NCI-H2107 treated with DMSO at 0.1 percent for 48 hours (cell line): Measurements from ENCODE around the gene TRIM9.

Experiments
- DNase-seq: peaks from one replicate; lab custom pipeline; 2025; ENCODE audit not compliant: unreplicated experiment; lab: John Stamatoyannopoulos, UW

The TRIM9 gene

DNA sequence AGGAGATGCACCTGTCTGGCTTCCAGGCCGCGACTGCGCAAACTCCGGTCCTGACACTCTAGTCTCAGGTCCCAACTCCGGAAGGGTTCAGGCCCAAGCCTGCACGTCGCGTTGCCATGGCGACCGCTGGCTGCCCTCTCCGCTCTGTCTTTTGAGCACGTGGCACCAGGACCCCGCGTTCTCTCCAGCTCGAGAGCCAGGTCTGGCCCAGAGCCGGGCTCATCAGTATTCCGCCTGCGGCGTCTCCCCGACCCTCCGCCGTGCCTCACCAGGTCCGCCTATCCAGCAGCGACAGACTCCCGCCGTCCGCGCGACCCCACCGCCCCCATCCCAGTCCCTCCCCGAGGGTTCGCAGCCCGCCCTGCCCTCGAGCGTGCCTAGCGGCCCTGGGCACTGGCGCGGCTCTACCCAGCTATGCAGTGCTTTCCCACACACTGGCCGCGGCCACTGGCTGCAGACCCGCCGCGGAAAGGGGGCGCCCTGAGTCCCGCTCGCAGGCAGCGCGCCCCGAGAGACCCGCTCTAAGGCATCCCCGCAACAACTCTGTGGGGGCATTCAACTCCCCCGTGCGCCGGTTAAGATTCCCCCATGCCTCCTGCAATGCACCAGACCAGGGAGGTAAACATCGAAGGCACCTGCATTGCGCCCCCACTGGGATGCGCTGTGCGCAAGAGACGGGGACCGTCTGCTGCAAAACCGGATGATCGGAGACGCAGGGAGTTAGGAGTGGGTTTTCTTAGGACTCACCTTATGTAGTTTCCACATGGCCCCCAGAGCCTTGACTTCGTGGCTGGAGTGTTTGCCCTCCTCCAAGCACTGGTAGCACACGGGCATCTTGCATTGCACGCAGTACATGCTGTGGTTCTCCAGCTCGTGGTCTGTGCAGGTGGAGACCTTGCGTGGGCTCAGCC lies 1.3 kb downstream of the TRIM9 start:
- DNase-seq, result peak; percentile 83

DNA sequence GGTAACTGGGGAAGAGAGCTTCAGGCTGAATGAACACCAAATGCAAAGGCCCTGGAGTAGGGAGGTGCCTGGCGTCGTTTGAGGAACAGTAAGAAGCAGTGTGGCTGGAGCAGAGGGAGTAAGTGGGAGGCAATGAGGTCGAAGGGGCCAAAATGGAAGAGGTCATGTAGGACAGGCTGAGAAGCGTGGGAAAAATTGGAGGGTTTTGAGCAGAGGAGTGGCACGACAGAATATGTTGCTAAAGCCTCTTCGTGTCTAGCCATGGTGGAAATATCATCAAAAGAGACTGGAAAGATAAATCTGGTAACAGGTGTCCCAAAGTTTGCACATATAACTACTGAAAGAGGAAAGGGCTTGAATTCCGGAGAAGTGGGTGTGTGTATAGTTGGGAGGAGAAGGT lies 1.9 kb downstream of the TRIM9 start:
- no peak for DNase-seq

DNA sequence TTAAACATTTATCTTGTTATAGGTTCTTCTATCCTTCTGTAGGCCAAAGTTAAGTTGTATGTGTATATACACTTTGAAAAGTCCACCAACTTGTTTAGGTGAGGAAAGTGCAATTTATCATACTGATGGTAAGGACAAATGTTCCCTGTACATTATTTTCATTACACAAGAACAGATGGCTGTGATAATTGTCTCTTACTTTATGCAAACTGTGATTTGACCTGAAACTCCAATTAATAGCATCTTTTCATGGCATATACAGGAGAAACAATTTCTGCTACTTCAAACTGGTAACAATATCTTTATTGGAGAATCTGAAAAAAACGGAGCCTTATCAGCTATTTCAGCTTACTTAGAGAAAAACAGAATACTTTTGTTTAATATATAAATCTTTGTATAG lies 5.6 kb downstream of the TRIM9 start:
- no peak for DNase-seq

DNA sequence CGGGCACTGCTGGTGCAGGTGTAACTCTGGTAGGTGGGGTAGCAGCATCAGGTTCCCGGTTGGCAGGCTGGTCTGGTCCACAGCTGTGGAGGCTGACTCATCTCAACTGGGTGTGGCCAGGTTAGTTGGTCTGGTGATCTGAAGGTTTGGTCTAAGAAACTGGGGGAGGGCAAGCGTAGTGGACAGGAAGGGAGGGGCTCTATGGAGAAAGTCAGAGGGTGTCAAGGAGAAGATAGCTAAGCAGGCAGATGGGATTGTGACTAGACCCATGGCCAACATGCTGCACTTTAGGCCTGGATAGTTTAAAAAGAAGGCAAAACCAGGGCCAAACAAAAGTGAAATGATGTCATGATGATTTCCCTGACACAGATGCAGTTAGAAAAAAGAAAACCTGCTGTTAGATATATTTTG lies 7.9 kb downstream of the TRIM9 start:
- DNase-seq, result no peak

DNA sequence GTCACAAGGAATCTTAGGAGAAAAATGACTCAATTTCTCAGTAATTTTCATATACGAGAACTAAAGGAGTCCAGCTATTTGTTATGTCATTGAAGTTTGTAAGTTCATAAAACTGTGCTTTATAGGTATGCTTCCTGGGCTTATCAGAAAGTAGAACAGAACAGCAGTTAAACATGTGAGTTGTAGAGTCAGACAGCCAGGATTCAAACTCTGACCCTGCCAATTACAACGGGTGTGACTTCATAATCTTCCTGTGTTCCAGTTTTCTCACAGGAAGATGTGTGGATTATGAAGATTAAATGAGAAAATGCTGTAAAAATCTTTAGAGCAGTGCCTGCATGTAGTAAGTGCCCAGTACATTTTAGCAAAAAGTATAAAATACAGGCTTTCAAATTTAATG lies 8.9 kb downstream of the TRIM9 start:
- no peak for DNase-seq

DNA sequence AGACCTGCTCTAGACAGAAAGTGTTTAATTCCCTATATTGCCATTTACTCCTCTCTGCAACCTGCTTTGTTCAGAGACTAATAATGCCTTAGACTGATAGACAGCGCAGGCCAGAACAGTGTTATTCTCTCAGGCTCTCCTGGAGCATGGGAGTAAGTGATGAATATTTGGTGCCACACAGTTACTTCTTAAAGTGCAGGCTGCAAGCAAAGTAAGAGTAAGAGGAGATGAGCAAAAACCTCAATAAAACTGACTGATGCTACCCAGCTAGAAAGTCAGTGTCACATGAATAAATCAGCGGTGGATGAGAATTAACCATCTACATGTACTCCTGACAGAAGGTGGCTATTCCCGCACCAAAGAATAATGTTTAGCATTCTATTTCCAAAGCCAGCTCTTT lies 9.9 kb downstream of the TRIM9 start:
- DNase-seq, result no peak

DNA sequence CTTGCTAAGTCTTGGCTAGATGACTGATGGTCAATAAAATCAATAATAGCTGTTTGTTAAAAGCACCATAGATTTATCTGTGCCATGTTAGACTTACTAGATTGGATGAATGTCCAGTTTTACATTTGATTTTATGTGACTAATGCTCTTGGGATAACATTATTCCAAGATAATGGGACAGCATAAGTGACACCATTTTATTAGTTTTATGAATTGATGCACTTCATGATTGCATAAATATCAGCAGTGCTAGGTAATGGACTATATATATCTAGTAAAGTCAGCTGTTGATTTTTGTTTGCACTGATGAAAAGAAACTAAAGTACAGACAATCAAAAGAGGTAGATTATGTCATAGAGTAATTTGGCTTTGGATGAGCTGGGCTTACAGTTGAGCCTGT lies 10.4 kb downstream of the TRIM9 start:
- DNase-seq, result no peak

DNA sequence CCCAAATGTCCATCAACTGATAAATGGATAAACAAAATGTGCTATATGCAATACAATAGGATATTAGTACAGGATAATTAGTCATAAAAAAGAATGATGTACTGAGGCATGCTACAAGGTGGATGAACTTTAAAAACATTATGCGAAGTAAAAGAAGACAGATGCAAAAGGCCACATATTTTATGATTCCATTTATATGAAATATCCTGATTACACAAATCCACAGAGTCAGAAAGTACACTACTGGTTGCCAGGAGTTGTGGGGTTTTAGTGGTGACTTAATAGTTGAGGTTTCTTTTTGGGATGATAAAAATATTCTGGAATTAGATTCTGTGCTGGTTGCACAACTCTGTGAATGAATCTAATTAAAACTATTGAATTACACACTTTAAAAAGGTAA lies 12.6 kb downstream of the TRIM9 start:
- DNase-seq, result no peak

DNA sequence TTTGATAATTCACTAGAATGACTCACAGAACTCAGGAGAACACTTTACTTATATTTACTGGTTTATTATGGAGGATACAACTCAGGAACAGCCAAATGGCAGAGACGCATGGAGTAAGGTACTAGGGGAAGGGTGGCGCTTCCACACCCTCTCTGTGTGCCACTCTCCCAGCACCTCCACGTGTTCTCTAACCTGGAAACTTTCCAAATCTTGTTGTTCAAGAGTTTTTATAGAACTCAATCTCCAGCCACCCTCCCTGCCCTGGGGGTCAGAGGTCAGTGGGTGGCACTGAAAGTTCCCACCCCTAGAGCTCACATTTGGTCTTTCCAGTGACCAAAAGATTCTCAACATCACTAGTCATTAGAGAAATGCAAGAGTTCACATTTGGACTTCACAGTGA lies 13.2 kb downstream of the TRIM9 start:
- DNase-seq, result no peak

DNA sequence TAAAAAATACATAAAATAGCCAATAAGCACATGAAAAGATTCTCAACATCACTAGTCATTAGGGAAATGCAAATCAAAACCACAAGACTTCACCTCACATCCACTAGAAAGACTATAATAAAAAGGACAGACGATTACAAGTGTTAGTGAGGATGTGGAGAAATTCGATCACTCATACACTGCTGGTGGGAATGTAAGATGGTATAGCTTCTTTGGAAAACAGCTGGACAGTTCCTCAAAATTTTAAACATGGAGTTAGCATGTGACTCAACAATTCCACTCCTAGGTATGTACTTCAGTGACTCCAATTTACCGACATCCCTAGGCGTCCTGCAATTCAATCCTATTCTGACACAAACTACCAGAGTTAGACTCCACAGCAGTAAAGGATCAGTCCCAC lies 13.7 kb downstream of the TRIM9 start:
- no peak for DNase-seq

DNA sequence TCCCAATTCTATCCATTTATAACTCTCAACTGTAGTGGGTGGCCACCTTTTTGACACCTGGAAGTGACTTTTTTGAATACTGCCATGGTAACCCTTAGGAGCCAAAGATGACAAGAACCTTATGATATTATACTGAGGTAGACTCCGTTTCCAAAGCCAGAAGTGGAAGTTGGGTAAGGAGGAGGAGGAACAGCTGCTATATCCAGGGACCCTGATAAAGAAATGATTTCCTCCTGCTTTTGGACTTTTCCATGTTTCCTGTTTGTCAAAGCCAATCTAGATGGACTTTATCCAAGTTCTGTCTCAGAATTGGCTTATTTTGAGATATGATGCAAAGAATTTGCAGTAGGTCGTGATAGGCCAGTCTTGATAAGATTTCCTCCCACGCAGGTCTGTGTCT lies 14.3 kb downstream of the TRIM9 start:
- no peak for DNase-seq

DNA sequence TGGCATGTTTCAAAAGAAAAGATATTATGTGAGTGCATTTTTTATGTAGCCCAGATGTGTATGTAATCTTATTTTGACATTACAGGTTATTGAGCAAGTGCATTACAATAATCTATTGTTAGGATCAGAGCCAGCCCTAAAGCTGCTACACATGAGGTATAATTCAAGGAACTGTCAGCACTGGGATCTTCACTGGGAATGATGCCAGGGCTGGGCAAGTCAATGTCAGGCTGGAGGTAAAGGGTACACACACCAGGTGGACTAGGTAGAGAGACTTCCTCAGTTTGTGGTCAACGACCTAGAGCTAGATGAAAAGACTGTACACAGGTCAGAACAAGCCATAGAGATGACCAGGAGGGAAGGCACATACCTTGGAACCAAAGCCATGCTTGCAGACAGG lies 15.4 kb downstream of the TRIM9 start:
- DNase-seq, result no peak

DNA sequence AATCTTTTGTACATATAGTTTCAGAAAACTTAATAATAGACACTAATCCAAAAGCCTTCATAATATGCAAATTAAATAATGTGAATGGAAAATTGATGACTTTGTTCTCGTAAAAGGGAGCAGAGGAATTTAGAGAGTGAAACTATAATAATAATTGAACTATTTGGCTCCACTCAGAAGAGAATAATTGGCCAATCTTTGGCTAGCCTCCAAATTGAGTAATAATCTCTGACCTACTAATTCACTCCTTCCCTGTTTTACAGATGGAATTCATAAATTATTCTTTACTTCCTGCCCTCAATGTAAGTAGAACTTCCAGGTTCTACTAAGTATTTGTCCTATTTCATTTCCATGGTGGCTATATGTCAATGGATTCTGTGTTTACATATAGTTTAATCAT lies 15.8 kb downstream of the TRIM9 start:
- DNase-seq, result no peak

DNA sequence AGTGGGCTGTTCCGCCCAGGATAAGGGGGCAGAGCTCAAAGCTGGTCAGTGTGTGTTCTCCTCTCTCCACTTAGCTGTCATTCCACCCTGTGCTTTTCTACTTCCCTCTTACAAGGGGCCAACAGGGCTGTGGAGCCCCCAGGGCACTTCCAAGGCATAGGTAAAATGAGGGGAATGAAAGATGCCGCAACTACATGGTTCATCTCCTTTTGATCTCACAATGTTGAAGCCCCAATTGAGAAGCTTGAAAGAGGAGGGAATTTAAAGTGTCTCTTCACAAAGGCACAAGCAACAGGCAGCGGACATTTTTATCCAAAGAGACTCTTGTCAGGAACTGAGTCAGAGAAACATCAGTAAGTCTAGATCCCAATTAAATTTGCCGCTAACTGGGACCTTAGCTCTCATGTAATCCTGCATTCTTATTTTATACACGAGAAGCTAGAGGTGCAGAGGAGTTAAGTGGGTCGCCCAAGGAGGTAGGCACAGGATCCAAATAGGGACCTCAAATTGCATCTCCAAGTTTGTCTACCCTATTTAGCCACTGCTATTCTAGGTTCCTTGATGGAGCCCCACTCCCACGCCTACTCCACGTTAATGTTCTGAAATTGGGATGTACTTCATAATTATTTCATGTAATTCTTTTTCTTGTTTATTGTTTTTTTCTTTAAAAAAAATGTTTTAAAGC lies 20.1 kb downstream of the TRIM9 start:
- no peak for DNase-seq

DNA sequence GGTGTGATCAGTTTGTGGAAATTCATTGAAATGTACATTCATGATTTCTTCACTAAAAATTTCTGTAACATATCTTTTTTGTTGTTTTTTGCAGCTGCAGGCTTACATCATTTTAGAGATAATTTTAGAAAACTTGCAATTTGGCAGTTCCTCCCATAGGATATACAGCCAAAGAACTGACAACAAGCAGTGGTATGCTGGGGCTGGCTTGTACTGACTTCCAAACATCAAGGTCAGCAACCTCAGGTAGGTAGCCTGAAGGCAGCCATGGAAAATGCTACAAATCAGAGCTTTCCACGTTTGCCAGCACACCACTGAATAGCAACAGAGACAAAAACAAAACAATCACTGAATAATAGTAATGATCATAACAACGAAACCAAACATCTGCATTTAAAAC lies 21.2 kb downstream of the TRIM9 start:
- DNase-seq, result no peak

DNA sequence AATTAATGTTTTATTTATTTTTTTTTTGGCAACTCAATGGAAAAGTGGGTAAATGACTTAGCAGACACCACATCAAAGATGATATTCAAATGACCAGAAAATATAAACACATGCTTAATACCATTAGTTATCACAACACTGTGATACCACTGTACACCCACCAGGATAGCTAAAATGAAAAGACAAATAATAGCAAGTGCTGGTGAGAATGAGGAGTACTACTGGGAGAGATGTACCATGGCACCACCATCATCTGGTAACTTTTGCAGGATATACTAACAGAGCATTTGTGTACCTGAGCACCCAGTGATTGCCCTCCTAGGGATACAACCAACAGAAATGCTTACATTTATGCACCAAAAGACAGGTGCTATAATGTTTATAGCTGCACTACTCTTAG lies 21.9 kb downstream of the TRIM9 start:
- DNase-seq, result no peak

DNA sequence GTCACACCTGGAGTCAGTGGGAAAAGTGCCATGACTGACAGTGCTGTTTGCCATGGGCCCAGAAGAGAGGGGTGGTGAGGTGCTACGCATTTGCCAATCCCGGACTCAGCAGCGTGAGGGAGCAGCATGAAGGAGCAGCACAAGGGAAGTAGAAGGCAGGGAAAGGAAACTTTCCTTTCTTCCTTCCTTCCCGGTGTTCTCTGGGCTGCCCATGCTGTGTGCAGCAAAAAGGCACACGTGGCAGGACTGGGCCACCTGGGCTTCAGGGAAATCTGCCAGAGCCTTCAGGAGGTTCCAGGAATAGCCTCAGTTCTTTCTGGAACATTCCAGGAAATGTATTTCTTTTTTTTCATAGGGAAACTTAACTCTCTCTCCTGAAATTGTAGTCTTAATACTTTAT lies 23.0 kb downstream of the TRIM9 start:
- no peak for DNase-seq

DNA sequence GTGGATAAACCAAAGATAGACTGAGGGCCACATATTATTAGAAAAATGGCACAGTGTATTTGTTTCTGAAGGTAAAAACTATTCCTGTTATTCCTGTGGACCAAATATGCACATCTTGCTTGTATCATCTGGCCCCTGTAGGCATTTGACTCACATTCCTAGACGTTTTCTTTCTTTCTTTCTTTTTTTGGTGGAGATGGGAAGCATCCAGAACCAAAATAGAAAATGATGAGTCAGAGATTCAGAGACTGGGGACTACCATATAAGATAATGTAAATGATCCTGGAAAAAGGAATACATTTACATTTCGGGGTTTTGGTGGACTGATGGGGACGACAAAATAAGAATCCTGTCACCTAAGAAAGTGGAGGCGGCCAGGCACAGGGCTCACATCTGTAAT lies 24.2 kb downstream of the TRIM9 start:
- no peak for DNase-seq

DNA sequence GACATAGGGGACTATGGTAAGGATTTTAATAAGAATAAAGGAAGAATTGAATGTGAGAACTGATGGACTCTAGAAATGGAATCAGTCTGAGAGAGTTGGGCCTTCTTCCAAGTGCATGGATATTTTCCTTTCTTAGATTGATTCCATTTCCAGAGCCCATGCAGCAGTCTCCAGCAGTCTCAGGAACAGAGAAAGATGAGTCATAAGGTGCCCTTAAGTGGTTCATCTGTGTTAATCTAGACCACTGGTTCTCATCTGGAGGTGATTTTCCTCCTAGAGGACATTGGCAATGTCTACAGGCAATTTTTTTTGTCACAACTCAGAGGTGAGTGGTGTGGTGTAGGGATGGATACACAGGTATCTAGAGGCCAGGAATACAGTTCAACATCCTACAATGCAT lies 25.9 kb downstream of the TRIM9 start:
- DNase-seq, result no peak

DNA sequence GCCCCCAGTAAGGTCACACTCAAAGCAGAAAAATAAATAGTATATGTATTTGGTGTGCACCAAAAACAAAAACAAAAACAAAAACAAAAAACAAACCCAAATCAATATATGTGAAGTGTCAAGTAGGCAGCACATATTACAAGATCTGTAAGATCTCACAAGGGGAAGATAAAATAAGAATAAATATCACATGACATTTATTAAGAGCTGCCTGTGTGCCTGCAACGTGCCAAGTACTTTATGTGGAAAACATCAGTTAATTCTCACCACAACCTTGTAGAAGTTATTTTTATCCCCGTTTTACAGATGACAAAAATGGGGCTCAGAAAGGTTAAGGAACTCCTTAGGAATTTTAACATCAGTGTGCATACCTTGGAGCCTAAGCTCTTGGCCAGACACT lies 26.6 kb downstream of the TRIM9 start:
- no peak for DNase-seq

DNA sequence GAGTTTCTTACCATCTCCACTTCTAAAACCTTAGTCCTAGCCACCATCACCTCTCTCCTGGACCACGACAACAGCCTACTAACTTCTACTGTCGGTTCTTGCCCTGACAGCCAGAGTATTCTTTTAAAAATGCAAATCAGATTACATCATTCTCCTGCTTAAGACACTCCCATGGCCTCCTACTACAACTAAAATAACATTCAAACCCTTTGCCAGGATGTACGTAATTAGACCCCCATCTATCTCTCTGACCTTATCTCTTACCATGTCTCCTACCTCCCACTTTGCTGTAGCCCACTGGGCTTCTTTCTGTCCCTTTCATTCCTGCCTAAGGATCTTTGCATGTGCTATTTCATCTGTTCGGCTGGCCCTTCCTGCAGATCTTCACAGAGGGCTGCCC lies 27.6 kb downstream of the TRIM9 start:
- DNase-seq, result no peak

DNA sequence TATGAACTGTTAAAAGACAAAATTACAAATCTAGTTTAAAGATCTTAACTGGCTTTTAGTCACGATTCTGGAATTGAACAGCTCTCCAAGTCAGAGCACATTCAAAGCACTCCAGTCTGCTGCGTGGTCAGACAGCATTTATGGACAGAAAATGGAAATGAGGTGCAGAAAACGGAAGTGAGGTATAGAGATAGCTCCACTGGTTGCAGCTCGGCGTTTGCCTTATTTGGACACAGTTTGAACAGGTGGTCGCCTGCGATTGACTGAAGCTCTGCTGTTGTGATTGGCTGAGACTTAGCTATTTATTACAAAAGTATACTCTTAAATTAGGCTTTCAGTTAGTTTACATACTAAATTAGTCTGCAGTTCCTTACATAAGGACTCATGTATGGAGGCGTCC lies 28.3 kb downstream of the TRIM9 start:
- no peak for DNase-seq

DNA sequence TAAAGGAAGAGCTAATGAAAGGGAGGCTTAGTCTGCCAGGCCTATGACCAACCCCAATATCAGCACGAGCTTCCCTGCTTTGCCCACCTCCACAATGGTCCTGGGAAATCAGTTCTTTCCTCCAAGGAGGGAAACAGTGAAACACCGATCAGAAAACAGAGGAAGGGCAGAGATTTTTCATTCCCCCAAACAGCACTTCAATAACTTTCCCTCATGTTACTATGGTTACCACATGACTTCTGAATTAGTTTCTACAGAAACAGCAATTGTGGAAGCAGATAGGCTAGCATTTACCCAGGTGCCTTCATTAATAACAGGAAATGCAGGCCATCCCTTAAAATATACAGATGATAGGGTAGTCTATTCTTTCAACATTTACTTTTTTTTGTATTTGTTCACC lies 35.9 kb downstream of the TRIM9 start:
- no peak for DNase-seq
